ENCODE data around the gene RHBDL1. TPM values are rescaled to one million over a fixed set of nuclear protein-coding genes. Genes with fewer than 3 reads are reported as not detected.

The RHBDL1 gene
- total and polyA plus RNA-seq, 2 of the 8 experiments (the other 6 are each of a cell fraction or from before 2014, with no cell fraction given): 4.0 to 8.1 TPM

DNA sequence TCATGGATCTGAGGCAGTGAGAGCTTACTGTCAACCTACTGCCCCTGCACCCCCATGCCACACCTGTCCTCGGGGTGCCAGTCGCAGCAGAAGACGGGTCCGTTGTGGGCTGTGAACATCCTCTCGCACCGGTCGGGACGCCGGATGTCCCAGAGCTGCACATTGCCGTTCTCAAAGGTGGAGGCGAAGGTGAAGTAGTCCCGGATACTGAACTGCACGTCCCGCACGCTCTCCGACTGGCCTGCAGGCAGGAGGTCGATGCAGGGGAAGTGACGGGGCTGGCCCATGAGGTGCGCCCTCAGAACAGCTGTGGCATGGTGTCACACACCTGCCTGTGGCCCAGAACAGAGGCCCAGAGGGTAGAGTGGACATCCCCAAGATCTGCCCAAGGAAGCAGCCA, 12.0 kb downstream of the RHBDL1 start (continued):
- TF ChIP-seq, protein P1, sequence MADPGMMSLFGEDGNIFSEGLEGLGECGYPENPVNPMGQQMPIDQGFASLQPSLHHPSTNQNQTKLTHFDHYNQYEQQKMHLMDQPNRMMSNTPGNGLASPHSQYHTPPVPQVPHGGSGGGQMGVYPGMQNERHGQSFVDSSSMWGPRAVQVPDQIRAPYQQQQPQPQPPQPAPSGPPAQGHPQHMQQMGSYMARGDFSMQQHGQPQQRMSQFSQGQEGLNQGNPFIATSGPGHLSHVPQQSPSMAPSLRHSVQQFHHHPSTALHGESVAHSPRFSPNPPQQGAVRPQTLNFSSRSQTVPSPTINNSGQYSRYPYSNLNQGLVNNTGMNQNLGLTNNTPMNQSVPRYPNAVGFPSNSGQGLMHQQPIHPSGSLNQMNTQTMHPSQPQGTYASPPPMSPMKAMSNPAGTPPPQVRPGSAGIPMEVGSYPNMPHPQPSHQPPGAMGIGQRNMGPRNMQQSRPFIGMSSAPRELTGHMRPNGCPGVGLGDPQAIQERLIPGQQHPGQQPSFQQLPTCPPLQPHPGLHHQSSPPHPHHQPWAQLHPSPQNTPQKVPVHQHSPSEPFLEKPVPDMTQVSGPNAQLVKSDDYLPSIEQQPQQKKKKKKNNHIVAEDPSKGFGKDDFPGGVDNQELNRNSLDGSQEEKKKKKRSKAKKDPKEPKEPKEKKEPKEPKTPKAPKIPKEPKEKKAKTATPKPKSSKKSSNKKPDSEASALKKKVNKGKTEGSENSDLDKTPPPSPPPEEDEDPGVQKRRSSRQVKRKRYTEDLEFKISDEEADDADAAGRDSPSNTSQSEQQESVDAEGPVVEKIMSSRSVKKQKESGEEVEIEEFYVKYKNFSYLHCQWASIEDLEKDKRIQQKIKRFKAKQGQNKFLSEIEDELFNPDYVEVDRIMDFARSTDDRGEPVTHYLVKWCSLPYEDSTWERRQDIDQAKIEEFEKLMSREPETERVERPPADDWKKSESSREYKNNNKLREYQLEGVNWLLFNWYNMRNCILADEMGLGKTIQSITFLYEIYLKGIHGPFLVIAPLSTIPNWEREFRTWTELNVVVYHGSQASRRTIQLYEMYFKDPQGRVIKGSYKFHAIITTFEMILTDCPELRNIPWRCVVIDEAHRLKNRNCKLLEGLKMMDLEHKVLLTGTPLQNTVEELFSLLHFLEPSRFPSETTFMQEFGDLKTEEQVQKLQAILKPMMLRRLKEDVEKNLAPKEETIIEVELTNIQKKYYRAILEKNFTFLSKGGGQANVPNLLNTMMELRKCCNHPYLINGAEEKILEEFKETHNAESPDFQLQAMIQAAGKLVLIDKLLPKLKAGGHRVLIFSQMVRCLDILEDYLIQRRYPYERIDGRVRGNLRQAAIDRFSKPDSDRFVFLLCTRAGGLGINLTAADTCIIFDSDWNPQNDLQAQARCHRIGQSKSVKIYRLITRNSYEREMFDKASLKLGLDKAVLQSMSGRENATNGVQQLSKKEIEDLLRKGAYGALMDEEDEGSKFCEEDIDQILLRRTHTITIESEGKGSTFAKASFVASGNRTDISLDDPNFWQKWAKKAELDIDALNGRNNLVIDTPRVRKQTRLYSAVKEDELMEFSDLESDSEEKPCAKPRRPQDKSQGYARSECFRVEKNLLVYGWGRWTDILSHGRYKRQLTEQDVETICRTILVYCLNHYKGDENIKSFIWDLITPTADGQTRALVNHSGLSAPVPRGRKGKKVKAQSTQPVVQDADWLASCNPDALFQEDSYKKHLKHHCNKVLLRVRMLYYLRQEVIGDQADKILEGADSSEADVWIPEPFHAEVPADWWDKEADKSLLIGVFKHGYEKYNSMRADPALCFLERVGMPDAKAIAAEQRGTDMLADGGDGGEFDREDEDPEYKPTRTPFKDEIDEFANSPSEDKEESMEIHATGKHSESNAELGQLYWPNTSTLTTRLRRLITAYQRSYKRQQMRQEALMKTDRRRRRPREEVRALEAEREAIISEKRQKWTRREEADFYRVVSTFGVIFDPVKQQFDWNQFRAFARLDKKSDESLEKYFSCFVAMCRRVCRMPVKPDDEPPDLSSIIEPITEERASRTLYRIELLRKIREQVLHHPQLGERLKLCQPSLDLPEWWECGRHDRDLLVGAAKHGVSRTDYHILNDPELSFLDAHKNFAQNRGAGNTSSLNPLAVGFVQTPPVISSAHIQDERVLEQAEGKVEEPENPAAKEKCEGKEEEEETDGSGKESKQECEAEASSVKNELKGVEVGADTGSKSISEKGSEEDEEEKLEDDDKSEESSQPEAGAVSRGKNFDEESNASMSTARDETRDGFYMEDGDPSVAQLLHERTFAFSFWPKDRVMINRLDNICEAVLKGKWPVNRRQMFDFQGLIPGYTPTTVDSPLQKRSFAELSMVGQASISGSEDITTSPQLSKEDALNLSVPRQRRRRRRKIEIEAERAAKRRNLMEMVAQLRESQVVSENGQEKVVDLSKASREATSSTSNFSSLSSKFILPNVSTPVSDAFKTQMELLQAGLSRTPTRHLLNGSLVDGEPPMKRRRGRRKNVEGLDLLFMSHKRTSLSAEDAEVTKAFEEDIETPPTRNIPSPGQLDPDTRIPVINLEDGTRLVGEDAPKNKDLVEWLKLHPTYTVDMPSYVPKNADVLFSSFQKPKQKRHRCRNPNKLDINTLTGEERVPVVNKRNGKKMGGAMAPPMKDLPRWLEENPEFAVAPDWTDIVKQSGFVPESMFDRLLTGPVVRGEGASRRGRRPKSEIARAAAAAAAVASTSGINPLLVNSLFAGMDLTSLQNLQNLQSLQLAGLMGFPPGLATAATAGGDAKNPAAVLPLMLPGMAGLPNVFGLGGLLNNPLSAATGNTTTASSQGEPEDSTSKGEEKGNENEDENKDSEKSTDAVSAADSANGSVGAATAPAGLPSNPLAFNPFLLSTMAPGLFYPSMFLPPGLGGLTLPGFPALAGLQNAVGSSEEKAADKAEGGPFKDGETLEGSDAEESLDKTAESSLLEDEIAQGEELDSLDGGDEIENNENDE (IDR thresholded peaks at IDR 0.05; ENCODE audit: insufficient replicate concordance, low read length): no peak
- TF ChIP-seq EP300 (IDR thresholded peaks at IDR 0.05; ENCODE audit: borderline replicate concordance in 1 of 2, low read depth in 2 of 2, low read length in 2 of 2) (no peak), TBP (IDR thresholded peaks at IDR 0.05; ENCODE audit: low read depth, low read length) (no peak), BACH1 (IDR thresholded peaks at IDR 0.05; ENCODE audit: low read length) (no peak), KDM4A (IDR thresholded peaks at IDR 0.05; ENCODE audit: low read depth, low read length, severe bottlenecking) (no peak), FOSL1 (IDR thresholded peaks at IDR 0.05; ENCODE audit: insufficient read depth, low read depth, low read length) (no peak)
